HCT116 (cell line): ENCODE results near the gene PTPN23. TPM values are rescaled to one million over a fixed set of nuclear protein-coding genes. Genes with fewer than 3 reads are reported as not detected.

ENCODE experiments used
- ATAC-seq: fragments of 200-7000 bp; cut with Tn5 transposase; 2 replicates; pipeline ENCODE4 v1.9.1; 2020; ENCODE audit warnings: mild to moderate bottlenecking, moderate library complexity
- BruUV-seq: library from RNA; stranded (reverse); fragments of 400-500 nt; replicated peaks from 2 replicates; lab custom pipeline; 2021; lab: Mats Ljungman, UMichigan
- CTCF ChIA-PET: fragments of 300-600 bp; sonication (Branson Sonifier 250); formaldehyde crosslinking; loops from one replicate; lab custom pipeline; 2021; ENCODE audit warnings: antibody characterized with exemption; lab: Charles Lee
- POLR2A ChIA-PET: fragments of 300-600, 350-600 bp; sonication (Branson Sonifier 250); formaldehyde crosslinking; loops from one replicate; lab custom pipeline; 2021; ENCODE audit warnings: antibody characterized with exemption; lab: Charles Lee
- RAD21 ChIA-PET, 2 experiments: fragments of 300-600 bp; sonication (Branson Sonifier 250); formaldehyde crosslinking; loops; one replicate each; lab custom pipeline; 2023; ENCODE audit warnings: low total read pairs in 2 of 2; ENCODE audit not compliant: uncharacterized antibody in 2 of 2, unreplicated experiment in 2 of 2, low non-redundant PET in 1 of 2; lab: Charles Lee
- DNase-seq: peaks from one replicate; pipeline ENCODE4 v3.0.0-alpha.2; 2010; ENCODE audit warnings: low read depth, low spot score
- H2AFZ ChIP-seq: fragments of 200-600 bp; shearing (Covaris generic), sonication (generic); 2 replicates; pipeline ENCODE4 v1.6.1; 2017; ENCODE audit warnings: low read depth, mixed run types, mixed read lengths, antibody characterized with exemption, low read length; ENCODE audit not compliant: poor library complexity, severe bottlenecking
- H3K27ac ChIP-seq: 2 replicates; pipeline ENCODE4 v1.5.1; 2012; ENCODE audit warnings: low read depth, low read length
- H3K27me3 ChIP-seq: fragments of 200-600 bp; sonication (generic); 2 replicates; pipeline ENCODE4 v1.6.1; 2016; ENCODE audit warnings: mixed run types, low read length, mixed read lengths; ENCODE audit not compliant: insufficient read depth
- H3K36me3 ChIP-seq, 2 experiments: fragments of 200-500 bp in 1 of 2; fragments of 200-600 bp in 1 of 2; sonication (Bioruptor generic) in 1 of 2; sonication (generic) in 1 of 2; 2 replicates each; pipeline versions ENCODE4 v1.5.1 to v1.6.1; 2014 to 2016; ENCODE audit warnings: low read length in 2 of 2, inconsistent platforms in 1 of 2, mixed read lengths in 1 of 2, mixed run types in 1 of 2; ENCODE audit not compliant: insufficient read depth in 2 of 2, control insufficient read depth in 1 of 2
- H3K4me1 ChIP-seq, 2 experiments: fragments of 200-600 bp in 1 of 2; sonication (generic) in 1 of 2; 2 replicates each; pipeline versions ENCODE4 v1.5.1 to v1.6.1; 2012 to 2017; ENCODE audit warnings: low read length in 2 of 2, inconsistent platforms in 1 of 2, mild to moderate bottlenecking in 1 of 2, mixed read lengths in 1 of 2, mixed run types in 1 of 2, moderate library complexity in 1 of 2; ENCODE audit not compliant: insufficient read depth in 2 of 2, control insufficient read depth in 1 of 2
- H3K4me2 ChIP-seq: fragments of 200-600 bp; sonication (generic); 2 replicates; pipeline ENCODE4 v1.6.1; 2017; ENCODE audit warnings: mixed run types, low read length, mixed read lengths
- H3K4me3 ChIP-seq, 2 experiments: fragments of 200-600 bp in 1 of 2; sonication (generic) in 1 of 2; replicated peaks in 1 of 2; 2 replicates each; pipeline ENCODE4 v1.5.1; 2011 to 2016; ENCODE audit warnings: low read length in 2 of 2, control low read depth in 1 of 2, low read depth in 1 of 2, mild to moderate bottlenecking in 1 of 2, mixed read lengths in 1 of 2, mixed run types in 1 of 2
- H3K79me2 ChIP-seq: fragments of 200-600 bp; sonication (generic); 2 replicates; pipeline ENCODE4 v1.6.1; 2017; ENCODE audit warnings: mild to moderate bottlenecking, mixed run types, low read length, moderate library complexity, mixed read lengths; ENCODE audit not compliant: insufficient read depth
- H3K9ac ChIP-seq: fragments of 200-600 bp; sonication (generic); 2 replicates; pipeline ENCODE4 v1.6.1; 2016; ENCODE audit warnings: low read length, mixed read lengths
- H3K9me2 ChIP-seq: fragments of 200-600 bp; sonication (generic), shearing (Covaris generic); 2 replicates; pipeline ENCODE4 v1.6.1; 2017; ENCODE audit warnings: mixed run types, mild to moderate bottlenecking, moderate library complexity; ENCODE audit not compliant: insufficient read depth
- H3K9me3 ChIP-seq, 2 experiments: fragments of 200-500 bp in 1 of 2; fragments of 200-600 bp in 1 of 2; sonication (Bioruptor generic) in 1 of 2; sonication (generic) in 1 of 2; 2 replicates each; pipeline ENCODE4 v1.6.1; 2014 to 2017; ENCODE audit warnings: low read length in 2 of 2, mixed read lengths in 2 of 2, inconsistent platforms in 1 of 2, low read depth in 1 of 2, mild to moderate bottlenecking in 1 of 2, mixed run types in 1 of 2, moderate library complexity in 1 of 2; ENCODE audit not compliant: control insufficient read depth in 1 of 2, insufficient read depth in 1 of 2
- H4K20me1 ChIP-seq: fragments of 200-600 bp; sonication (generic), shearing (Covaris generic); 2 replicates; pipeline ENCODE4 v1.6.1; 2017; ENCODE audit warnings: mixed run types, mild to moderate bottlenecking, moderate library complexity; ENCODE audit not compliant: insufficient read depth
- CBX3 ChIP-seq: IDR thresholded peaks from 2 replicates; pipeline ENCODE4 v1.6.1; 2012; ENCODE audit warnings: low read depth
- CEBPB ChIP-seq: IDR thresholded peaks from 2 replicates; pipeline ENCODE4 v1.6.1; 2012; ENCODE audit warnings: low read depth
- CTCF ChIP-seq, 3 experiments: fragments of 200-600 bp in 1 of 3; sonication (generic) in 1 of 3; IDR thresholded peaks in 2 of 3; conservative IDR thresholded peaks in 1 of 3; 2 replicates each; pipeline ENCODE4 v1.5.1; 2012 to 2017; ENCODE audit warnings: low read depth in 2 of 3, low read length in 2 of 3, antibody characterized with exemption in 1 of 3, borderline replicate concordance in 1 of 3, control low read depth in 1 of 3, mild to moderate bottlenecking in 1 of 3, mixed read lengths in 1 of 3, mixed run types in 1 of 3, moderate library complexity in 1 of 3; ENCODE audit not compliant: insufficient read depth in 1 of 3
- EGR1 ChIP-seq: IDR thresholded peaks from 2 replicates; pipeline ENCODE4 v1.6.1; 2012; ENCODE audit warnings: low read depth
- EZH2 ChIP-seq: fragments of 200-600 bp; sonication (generic); IDR thresholded peaks from 2 replicates; pipeline ENCODE4 v1.6.1; 2017; ENCODE audit warnings: antibody characterized with exemption, mixed run types
- FOSL1 ChIP-seq: IDR thresholded peaks from 2 replicates; pipeline ENCODE4 v1.6.1; 2012; ENCODE audit warnings: low read depth
- JUND ChIP-seq: IDR thresholded peaks from 2 replicates; pipeline ENCODE4 v1.6.1; 2012
- POLR2AphosphoS5 ChIP-seq: IDR thresholded peaks from 2 replicates; pipeline ENCODE4 v1.6.1; 2011; ENCODE audit warnings: mild to moderate bottlenecking, low read depth, low read length, moderate library complexity
- RAD21 ChIP-seq: IDR thresholded peaks from 2 replicates; pipeline ENCODE4 v1.6.1; 2012; ENCODE audit warnings: low read depth, mild to moderate bottlenecking
- SIN3A ChIP-seq: IDR thresholded peaks from 2 replicates; pipeline ENCODE4 v1.6.1; 2012; ENCODE audit warnings: low read depth
- SRF ChIP-seq: IDR thresholded peaks from 2 replicates; pipeline ENCODE4 v1.6.1; 2012; ENCODE audit warnings: low read depth
- TCF7L2 ChIP-seq: IDR thresholded peaks from 2 replicates; pipeline ENCODE4 v1.7.0; 2011; ENCODE audit warnings: borderline replicate concordance, inconsistent platforms; ENCODE audit not compliant: insufficient read depth, insufficient read length; ENCODE audit errors: extremely low read depth
- YY1 ChIP-seq: IDR thresholded peaks from 2 replicates; pipeline ENCODE4 v1.6.1; 2011; ENCODE audit warnings: low read length, low read depth, moderate library complexity, mild to moderate bottlenecking; ENCODE audit not compliant: insufficient replicate concordance; ENCODE audit errors: extremely low read depth
- ZFX ChIP-seq: fragments of 450-650 bp; IDR thresholded peaks from 2 replicates; pipeline ENCODE4 v1.6.1; 2017
- ZNF274 ChIP-seq: fragments of 200-500 bp; sonication (Bioruptor generic); IDR thresholded peaks from 2 replicates; pipeline ENCODE4 v1.6.1; 2014; ENCODE audit warnings: mild to moderate bottlenecking, low read depth, low read length, inconsistent platforms
- intact Hi-C: fragments of 100-400 bp; cut with micrococcal nuclease; formaldehyde crosslinking; loops from 2 replicates; pipeline ENCODE4 v1.10.0; 2022
- total RNA-seq: library from RNA; stranded (reverse); gene quantifications from one replicate; pipeline ENCODE4 v1.2.1, GENCODE V29; 2021; ENCODE audit not compliant: unreplicated experiment
- TF ChIP-seq, protein P1 (sequence below): IDR thresholded peaks from 2 replicates; pipeline ENCODE4 v1.6.1; 2012; ENCODE audit warnings: low read depth
- TF ChIP-seq, protein P2 (sequence below): IDR thresholded peaks from 2 replicates; pipeline ENCODE4 v1.6.1; 2012
- TF ChIP-seq, protein P3 (sequence below): IDR thresholded peaks from 2 replicates; pipeline ENCODE4 v1.6.1; 2012

PTPN23 gene
- total RNA-seq, 1 experiment from 2014 or later = 56.5 TPM

DNA sequence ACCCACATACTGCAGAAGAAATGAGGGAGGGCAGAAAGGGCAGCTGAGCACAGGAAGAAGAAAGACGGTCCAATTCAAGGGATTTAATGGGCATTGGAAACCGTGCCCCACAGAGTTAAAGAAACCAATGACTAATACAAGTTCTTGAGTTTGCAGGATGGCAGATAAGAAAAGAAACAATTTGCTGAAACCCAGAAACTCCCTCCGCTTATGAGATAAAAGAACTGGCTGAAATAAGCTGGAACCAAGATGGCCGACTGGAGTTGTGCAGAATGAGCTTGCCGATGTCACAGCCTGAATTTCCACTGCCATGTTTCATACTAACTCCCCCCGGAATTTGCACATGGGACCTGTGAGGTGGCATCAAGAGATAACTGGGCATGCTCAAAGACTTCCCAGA lies 47.8 kb downstream of the PTPN23 start:
- H4K20me1 ChIP-seq = peaks cover 5% of the 10 kb centered on the region; the same call in 1 of the 2 replicates
- no peak overlapping the region for H3K27ac ChIP-seq
- no peak overlapping the region for H2AFZ ChIP-seq
- ChIA-PET POLR2A (no interaction called here), CTCF (interaction anchor here (0.7 kb wide), 1 partner anchor 8 kb away, joined by 3 read pairs; no protein-coding TSS in a partner anchor), RAD21 (no interaction called here)
- H3K4me3 ChIP-seq = no peak overlapping the region
- DNase-seq (no peak), ATAC-seq (no peak)
- no peak overlapping the region for H3K4me2 ChIP-seq
- no peak overlapping the region for H3K9ac ChIP-seq
- H3K27me3 ChIP-seq = no peaks in the 10 kb centered on the region
- TF ChIP-seq ZNF274 (no peak), EGR1 (no peak), POLR2AphosphoS5 (no peak), SRF (no peak), TCF7L2 (no peak), SIN3A (no peak), JUND (no peak), CBX3 (no peak), ZFX (no peak), EZH2 (no peak), FOSL1 (no peak), CTCF (IDR thresholded peaks at IDR 0.05 in 2 of 3, conservative IDR thresholded peaks at IDR 0.05 in 1 of 3; ENCODE audit: borderline replicate concordance in 1 of 3, insufficient read depth in 1 of 3, low read depth in 2 of 3, low read length in 2 of 3) (no peak), RAD21 (no peak), CEBPB (no peak), YY1 (no peak)
- TF ChIP-seq, protein P1, sequence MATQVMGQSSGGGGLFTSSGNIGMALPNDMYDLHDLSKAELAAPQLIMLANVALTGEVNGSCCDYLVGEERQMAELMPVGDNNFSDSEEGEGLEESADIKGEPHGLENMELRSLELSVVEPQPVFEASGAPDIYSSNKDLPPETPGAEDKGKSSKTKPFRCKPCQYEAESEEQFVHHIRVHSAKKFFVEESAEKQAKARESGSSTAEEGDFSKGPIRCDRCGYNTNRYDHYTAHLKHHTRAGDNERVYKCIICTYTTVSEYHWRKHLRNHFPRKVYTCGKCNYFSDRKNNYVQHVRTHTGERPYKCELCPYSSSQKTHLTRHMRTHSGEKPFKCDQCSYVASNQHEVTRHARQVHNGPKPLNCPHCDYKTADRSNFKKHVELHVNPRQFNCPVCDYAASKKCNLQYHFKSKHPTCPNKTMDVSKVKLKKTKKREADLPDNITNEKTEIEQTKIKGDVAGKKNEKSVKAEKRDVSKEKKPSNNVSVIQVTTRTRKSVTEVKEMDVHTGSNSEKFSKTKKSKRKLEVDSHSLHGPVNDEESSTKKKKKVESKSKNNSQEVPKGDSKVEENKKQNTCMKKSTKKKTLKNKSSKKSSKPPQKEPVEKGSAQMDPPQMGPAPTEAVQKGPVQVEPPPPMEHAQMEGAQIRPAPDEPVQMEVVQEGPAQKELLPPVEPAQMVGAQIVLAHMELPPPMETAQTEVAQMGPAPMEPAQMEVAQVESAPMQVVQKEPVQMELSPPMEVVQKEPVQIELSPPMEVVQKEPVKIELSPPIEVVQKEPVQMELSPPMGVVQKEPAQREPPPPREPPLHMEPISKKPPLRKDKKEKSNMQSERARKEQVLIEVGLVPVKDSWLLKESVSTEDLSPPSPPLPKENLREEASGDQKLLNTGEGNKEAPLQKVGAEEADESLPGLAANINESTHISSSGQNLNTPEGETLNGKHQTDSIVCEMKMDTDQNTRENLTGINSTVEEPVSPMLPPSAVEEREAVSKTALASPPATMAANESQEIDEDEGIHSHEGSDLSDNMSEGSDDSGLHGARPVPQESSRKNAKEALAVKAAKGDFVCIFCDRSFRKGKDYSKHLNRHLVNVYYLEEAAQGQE = no peak
- TF ChIP-seq, protein P2, sequence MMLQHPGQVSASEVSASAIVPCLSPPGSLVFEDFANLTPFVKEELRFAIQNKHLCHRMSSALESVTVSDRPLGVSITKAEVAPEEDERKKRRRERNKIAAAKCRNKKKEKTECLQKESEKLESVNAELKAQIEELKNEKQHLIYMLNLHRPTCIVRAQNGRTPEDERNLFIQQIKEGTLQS = no peak
- TF ChIP-seq, protein P3, sequence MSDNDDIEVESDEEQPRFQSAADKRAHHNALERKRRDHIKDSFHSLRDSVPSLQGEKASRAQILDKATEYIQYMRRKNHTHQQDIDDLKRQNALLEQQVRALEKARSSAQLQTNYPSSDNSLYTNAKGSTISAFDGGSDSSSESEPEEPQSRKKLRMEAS = no peak
- peaks cover 5 to 9% of the 10 kb centered on the region in 2 experiments; a peak in 2 of 4 replicates for H3K36me3 ChIP-seq
- H3K4me1 ChIP-seq = peaks cover under 1% of the 10 kb centered on the region in 2 experiments; a peak in 2 of 4 replicates
- no peaks in the 10 kb centered on the region for H3K9me3 ChIP-seq
- intact Hi-C loops = no loop called here
- H3K79me2 ChIP-seq = peaks cover 4% of the 10 kb centered on the region; the same call in 1 of the 2 replicates
- no TSS peak for BruUV-seq
- H3K9me2 ChIP-seq = no peaks in the 10 kb centered on the region
